Measurements from ENCODE around the gene RBFOX1. TPM values are rescaled to one million over a fixed set of nuclear protein-coding genes. Genes with fewer than 3 reads are reported as not detected.

RBFOX1 gene
- total and polyA plus RNA-seq, 2 experiments from 2014 or later = 5.7 to 7.4 TPM

DNA sequence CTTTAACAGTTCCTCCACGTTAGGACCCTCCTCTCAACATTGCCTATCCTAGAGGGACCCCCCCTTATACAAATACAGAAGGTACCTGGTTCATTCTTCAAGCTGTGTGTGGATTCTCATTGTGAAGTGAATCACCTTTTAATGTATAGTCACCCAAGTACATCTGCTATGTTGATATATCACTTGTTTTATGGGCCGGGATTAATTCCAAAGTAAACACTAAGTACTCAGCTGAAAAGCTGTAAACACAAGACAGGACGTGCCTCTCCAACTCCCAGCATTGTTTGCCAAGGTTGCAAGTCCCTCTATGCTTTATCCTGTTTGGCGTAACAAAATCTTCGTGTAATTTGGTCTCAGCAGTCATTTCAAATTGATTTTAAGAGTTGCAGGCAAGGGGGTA lies 123.6 kb downstream of the RBFOX1 start:
- H3K9me3 ChIP-seq (ENCODE audit: low read depth) = no peaks in the 10 kb centered on the region
- no peak for TF ChIP-seq CTCF (IDR thresholded peaks at IDR 0.05; ENCODE audit: low read depth, low read length)
- no peaks in the 10 kb centered on the region for H3K4me1 ChIP-seq (ENCODE audit: low read depth)
- no peak overlapping the region for H3K27ac ChIP-seq
- H3K4me3 ChIP-seq = no peak overlapping the region
- no peaks in the 10 kb centered on the region for H3K27me3 ChIP-seq
- H3K36me3 ChIP-seq = no peaks in the 10 kb centered on the region
- no peak for DNase-seq (ENCODE audit: low read depth in 1 of 2, low spot score in 1 of 2)

DNA sequence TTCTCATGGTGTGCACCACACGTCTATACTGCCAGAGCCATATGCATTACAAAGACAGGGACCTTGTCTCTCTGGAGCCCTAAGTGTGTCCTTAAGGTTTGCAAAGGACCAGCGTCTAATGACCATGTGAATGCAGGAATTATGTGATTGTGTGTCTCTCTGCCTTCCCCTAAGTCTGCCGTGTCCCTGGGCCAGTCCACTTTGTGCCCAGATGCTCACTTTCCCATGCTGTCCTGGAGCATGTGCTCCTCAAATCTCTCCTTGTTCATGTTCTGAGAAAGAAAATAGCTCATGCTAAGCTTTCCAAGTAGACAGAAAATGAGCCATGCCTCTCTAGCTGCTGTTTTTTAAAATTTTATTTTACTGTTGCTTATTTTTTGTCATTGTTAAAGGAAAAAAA lies 125.5 kb downstream of the RBFOX1 start:
- Histone ChIP-seq H3K27me3 (no peaks in the 10 kb centered on the region), H3K4me3 (no peak overlapping the region), H3K27ac (no peak overlapping the region), H3K36me3 (no peaks in the 10 kb centered on the region), H3K9me3 (ENCODE audit: low read depth) (no peaks in the 10 kb centered on the region), H3K4me1 (ENCODE audit: low read depth) (no peaks in the 10 kb centered on the region)
- no peak for TF ChIP-seq CTCF (IDR thresholded peaks at IDR 0.05; ENCODE audit: low read depth, low read length)
- DNase-seq (ENCODE audit: low read depth in 1 of 2, low spot score in 1 of 2) = no peak

GRCh38 chr16:7470344-7470743 lies 137.7 kb downstream of the RBFOX1 start:
- Histone ChIP-seq H3K36me3 (no peaks in the 10 kb centered on the region), H3K4me3 (no peak overlapping the region), H3K27me3 (no peaks in the 10 kb centered on the region), H3K9me3 (ENCODE audit: low read depth) (no peaks in the 10 kb centered on the region), H3K27ac (no peak overlapping the region), H3K4me1 (ENCODE audit: low read depth) (no peaks in the 10 kb centered on the region)
- DNase-seq (ENCODE audit: low read depth in 1 of 2, low spot score in 1 of 2) = no peak
- no peak for TF ChIP-seq CTCF (IDR thresholded peaks at IDR 0.05; ENCODE audit: low read depth, low read length)

- no peak for TF ChIP-seq CTCF (IDR thresholded peaks at IDR 0.05; ENCODE audit: low read depth, low read length)
- no peak for DNase-seq (ENCODE audit: low read depth in 1 of 2, low spot score in 1 of 2)
- no peak overlapping the region for H3K4me3 ChIP-seq
- no peaks in the 10 kb centered on the region for H3K27me3 ChIP-seq
- H3K36me3 ChIP-seq = no peaks in the 10 kb centered on the region
- no peaks in the 10 kb centered on the region for H3K4me1 ChIP-seq (ENCODE audit: low read depth)
- no peak overlapping the region for H3K27ac ChIP-seq
- no peaks in the 10 kb centered on the region for H3K9me3 ChIP-seq (ENCODE audit: low read depth)
These were observed 138.6 kb downstream of the RBFOX1 start for GRCh38 chr16:7471268-7471667.

- no peaks in the 10 kb centered on the region for H3K27me3 ChIP-seq
- H3K4me1 ChIP-seq (ENCODE audit: low read depth) = no peaks in the 10 kb centered on the region
- H3K36me3 ChIP-seq = no peaks in the 10 kb centered on the region
- no peak overlapping the region for H3K27ac ChIP-seq
- no peak for TF ChIP-seq CTCF (IDR thresholded peaks at IDR 0.05; ENCODE audit: low read depth, low read length)
- H3K9me3 ChIP-seq (ENCODE audit: low read depth) = no peaks in the 10 kb centered on the region
- DNase-seq (ENCODE audit: low read depth in 1 of 2, low spot score in 1 of 2) = no peak
- no peak overlapping the region for H3K4me3 ChIP-seq
These were observed 149.4 kb downstream of the RBFOX1 start for GRCh38 chr16:7482032-7482431.
